SIG-M5 treated with dmso at 0.1 percent for 504 hours (cell line): Measurements from ENCODE around the gene CTNNBIP1.
A peak's percentile ranks its signal among the peaks of the same experiment; 100 is the strongest.
"Not testable (repeated sequence)": the region's sequence is repeated elsewhere in the genome, so short reads cannot be mapped to it uniquely, and the experiment has no call there.

Source experiments
- DNase-seq: peaks from one replicate; lab custom pipeline; 2025; ENCODE audit not compliant: unreplicated experiment; lab: John Stamatoyannopoulos, UW

Gene CTNNBIP1

DNA sequence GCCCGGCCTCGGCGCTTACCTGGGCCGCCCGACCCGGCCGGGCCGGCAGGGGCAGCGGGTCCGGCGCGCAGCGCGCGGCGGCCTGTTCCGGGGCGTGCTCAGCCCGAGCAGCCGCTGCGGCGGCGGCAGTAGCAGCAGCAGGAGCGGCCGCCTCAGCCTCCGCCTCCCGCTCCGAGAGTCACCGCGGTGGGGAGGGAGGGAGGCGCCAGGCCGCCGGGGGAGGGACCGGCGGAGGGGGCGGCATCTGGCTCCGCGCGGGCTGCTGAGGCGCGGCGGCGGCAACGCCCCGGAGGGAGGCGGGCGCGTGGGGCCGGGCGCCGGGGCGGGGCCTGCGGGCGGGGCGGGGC lies at the start of gene CTNNBIP1:
Gene CTNNBIP1 (minus strand): TSS at position 194 of the 347 bp plus-strand sequence. CDS start 38,205 bp downstream, outside the sequence.
- DNase-seq = peak; percentile 95

DNA sequence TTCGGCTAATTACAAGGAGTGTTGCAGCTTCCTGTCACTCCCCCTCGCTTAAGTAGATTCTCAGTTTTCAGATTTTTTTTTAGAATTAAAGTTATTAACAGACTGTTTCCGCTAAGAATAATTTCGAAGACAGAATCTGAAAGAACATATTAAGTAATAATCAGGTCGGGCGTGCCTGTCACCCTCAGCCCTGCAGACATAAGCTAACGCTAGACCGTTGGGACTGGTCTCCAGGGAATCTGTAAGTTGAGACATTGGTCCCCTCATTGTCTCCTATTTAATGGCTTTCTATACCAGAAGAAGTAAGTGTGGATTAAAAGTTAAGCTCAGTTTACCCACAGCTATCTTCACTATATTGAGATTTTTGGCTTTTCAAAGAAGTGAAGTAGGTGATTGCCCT lies 47.7 kb upstream of the CTNNBIP1 start:
- DNase-seq = no peak

DNA sequence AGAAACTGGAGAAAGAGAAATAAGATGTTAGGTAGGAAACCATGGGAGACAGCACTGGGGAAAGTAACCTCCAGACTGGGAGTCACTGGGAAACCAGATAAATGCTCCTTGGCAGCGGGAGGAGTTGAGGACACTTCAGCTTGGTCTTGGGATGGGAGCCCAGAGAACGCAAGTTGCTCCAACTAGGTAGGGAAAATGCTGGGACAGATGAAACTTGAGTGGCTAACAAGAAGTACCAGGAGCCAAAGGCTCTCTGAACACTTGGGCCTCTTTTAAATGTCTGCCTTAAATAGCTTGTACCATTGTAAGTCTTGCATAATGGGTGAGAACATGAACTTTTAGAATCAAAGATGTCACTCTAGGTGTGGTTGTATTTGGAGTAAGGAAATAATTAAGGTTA lies 36.2 kb upstream of the CTNNBIP1 start:
- no peak for DNase-seq

GRCh38 chr1:9942939-9943788 lies 33.1 kb upstream of the CTNNBIP1 start, which contains the start of the genes LZIC and NMNAT1:
Gene LZIC, minus strand, starts transcription at chr1:9943391. Its CDS starts 6,772 bp downstream, at chr1:9936619.
Gene NMNAT1, plus strand, starts transcription at chr1:9943475. Its CDS starts 28,599 bp downstream, at chr1:9972074.
- DNase-seq = peak; percentile 86

- DNase-seq = peak; percentile 67
Observed at GRCh38 chr1:9942399-9942938, 32.4 kb upstream of the CTNNBIP1 start.

DNA sequence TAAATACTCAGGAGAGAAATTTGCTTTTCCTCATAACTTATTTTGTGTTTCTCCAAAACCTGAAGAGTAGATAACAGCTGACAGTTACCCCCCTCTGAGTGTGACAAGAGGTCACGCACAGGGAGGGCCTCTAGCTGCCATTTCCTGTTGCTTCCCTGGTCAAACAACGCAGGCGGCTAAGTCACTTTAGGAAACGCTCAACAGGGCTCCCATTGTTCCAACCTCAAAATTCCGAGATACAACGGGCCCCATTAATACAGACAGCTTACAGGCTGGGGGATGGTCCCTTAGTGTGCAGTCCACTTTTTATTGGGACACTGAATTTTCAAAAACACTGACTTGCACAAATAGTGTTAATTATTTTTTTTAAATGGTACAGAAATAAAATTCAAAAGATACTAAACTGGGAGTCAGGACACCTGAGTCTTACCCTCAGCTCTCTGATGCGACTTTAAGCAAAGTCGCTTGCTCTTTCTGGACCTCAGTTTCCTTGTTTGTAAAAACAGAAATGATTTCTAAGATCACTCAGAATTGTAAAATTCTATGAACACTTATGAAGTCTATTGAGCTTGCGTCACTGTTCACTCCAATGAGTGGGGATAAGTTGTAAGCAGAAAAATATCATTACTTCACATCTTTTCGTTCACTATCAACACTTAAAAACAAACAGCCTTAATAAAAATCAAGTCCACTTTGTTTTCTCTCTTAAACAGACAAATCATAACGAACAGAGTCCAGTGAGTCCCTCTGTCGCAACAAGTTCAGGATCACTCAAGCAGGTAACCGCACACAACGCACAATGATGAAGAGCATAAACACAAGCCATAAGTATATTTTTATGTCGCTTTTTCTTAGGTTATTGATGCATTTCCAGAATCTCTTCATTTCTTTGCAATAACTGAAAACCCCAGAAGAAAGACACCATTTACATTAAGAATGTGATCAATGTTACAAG lies 19.6 kb upstream of the CTNNBIP1 start:
- DNase-seq = no peak

GRCh38 chr1:9927259-9927658 lies 17.2 kb upstream of the CTNNBIP1 start:
- no peak for DNase-seq

- DNase-seq = no peak
Observed at GRCh38 chr1:9922342-9922741, 12.3 kb upstream of the CTNNBIP1 start.

DNA sequence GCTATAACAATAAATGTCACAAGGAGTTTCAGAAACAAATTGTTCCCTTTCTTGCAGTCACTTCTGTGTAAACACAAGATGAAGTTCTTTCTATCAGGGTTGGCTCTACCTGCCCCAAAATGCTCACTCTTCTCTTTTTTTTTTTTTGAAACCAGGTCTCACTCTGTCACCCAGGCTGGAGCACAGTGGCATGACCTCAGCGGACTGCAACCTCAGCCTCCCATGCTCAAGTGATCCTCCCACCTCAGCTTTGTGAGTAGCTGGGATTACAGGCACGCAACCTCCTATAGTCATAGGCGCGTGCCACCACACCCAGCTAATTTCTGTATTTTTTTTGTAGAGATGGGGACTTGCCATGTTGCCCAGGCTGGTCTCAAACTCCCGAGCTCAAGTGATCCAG lies 10.5 kb upstream of the CTNNBIP1 start:
- DNase-seq = no peak

DNA sequence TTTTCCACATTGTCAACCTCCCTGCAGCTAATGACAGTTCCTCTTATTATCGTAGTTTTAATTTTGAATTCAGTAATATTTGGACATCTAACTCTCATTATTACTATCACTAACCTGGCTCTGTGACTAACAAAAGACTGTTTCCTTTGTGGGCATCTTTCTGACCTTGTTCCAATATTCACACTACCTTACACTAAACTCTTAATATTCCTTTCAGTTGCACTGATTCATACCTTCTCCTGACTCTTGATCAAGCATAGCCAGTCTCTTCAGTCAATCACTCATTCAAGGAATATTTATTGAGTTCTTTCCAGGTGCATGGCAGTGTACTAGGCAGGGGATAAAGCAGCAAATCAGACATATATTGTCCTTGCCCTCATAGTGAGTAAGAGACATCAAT lies 7.8 kb upstream of the CTNNBIP1 start:
- DNase-seq = no peak

- DNase-seq = not testable (repeated sequence)
Observed at GRCh38 chr1:9917495-9917894, 7.4 kb upstream of the CTNNBIP1 start.

GRCh38 chr1:9916452-9916851 lies 6.4 kb upstream of the CTNNBIP1 start:
- no peak for DNase-seq

- DNase-seq = no peak
Observed at GRCh38 chr1:9914610-9914937, 4.5 kb upstream of the CTNNBIP1 start.

GRCh38 chr1:9912264-9912936 lies 2.3 kb upstream of the CTNNBIP1 start:
- no peak for DNase-seq

DNA sequence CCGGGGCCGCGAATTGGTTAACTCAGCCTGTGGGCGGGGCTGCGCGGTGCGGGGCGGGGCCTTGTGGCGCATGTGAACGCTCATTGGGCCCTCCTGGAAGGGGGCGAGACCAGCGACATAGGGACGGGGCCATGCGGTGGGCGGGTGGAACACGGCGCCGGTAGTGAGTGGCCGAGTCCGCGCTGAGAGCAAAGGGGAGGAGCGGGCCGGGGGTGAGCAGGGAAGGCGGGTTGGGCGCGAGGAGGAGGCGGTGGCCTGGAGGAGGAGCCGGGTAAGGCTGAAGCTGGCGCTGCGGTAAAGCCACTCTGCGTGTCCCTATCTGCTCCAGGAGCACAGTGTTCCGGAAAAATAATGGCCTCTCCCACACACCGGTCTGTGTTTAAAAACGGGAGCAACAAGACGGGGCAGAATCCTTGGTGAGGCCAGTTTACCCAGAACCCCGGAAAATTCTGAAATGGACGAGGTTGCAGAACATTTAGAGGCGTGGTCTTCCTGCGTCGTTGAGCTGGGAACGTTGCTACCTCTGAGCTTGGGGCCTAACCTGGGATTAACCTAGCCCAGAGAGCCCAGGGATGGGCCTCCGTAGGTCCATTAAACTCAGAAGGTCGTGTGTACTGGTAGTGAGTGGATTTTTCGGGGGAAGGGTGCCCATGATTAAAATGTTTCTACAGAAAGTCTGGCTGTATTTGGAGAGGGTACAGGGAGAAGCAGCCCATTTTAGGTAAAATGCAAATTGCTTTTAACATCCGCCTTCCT lies 532 bp upstream of the CTNNBIP1 start:
- peak; percentile 96 for DNase-seq

- DNase-seq = no peak
Observed at GRCh38 chr1:9909234-9910046, 629 bp downstream of the CTNNBIP1 start.

GRCh38 chr1:9908871-9909233 lies 1.2 kb downstream of the CTNNBIP1 start:
- no peak for DNase-seq

- no peak for DNase-seq
Observed at GRCh38 chr1:9907441-9907840, 2.6 kb downstream of the CTNNBIP1 start.

DNA sequence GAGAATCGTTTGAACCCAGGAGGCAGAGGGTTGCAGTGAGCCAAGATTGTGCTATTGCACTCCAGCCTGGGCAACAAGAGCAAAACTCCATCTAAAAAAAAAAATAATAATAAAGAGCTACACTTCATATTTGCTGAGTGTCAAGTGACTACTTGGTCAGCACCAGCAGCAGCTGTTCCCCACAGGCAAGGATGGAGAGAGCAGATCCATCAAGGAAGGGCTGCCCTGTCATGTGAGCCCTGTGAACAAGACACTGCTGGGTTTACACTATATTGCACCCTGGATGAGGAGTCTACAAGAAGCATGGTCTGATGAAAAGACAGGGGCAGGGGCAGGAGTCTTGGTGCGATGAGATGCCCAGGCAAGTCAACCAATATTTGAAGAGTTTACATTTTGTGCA lies 3.6 kb downstream of the CTNNBIP1 start:
- no peak for DNase-seq
